ENCODE data around the gene CCDC92B. TPM values are rescaled to one million over a fixed set of nuclear protein-coding genes. Genes with fewer than 3 reads are reported as not detected.

CCDC92B gene
- total and polyA plus RNA-seq, 9 donors = 0.07 to 1.1 (median 0.18) TPM

GRCh38 chr17:2716649-2717048 lies 32.8 kb downstream of the CCDC92B start:
- Histone ChIP-seq H3K4me1 (ENCODE audit: insufficient read depth) (peaks cover 6% of the 10 kb centered on the region), H3K9me3 (no peaks in the 10 kb centered on the region), H3K27me3 (no peaks in the 10 kb centered on the region), H3K4me3 (no peak overlapping the region), H3K27ac (no peak overlapping the region), H3K36me3 (no peaks in the 10 kb centered on the region)
- whole genome bisulfite sequencing, 3 donors = 69 to 77% (median 72%) methylated on average over 5 of the region's 5 CpGs
- TF ChIP-seq POLR2A (IDR thresholded peaks at IDR 0.05) (no peak), EP300 (IDR thresholded peaks at IDR 0.05) (no peak)
- TF ChIP-seq, protein P1, sequence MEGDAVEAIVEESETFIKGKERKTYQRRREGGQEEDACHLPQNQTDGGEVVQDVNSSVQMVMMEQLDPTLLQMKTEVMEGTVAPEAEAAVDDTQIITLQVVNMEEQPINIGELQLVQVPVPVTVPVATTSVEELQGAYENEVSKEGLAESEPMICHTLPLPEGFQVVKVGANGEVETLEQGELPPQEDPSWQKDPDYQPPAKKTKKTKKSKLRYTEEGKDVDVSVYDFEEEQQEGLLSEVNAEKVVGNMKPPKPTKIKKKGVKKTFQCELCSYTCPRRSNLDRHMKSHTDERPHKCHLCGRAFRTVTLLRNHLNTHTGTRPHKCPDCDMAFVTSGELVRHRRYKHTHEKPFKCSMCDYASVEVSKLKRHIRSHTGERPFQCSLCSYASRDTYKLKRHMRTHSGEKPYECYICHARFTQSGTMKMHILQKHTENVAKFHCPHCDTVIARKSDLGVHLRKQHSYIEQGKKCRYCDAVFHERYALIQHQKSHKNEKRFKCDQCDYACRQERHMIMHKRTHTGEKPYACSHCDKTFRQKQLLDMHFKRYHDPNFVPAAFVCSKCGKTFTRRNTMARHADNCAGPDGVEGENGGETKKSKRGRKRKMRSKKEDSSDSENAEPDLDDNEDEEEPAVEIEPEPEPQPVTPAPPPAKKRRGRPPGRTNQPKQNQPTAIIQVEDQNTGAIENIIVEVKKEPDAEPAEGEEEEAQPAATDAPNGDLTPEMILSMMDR (IDR thresholded peaks at IDR 0.05) = no peak
- DNase-seq = no peak
- intact Hi-C loops (cut with DNase I) = no loop called here

DNA sequence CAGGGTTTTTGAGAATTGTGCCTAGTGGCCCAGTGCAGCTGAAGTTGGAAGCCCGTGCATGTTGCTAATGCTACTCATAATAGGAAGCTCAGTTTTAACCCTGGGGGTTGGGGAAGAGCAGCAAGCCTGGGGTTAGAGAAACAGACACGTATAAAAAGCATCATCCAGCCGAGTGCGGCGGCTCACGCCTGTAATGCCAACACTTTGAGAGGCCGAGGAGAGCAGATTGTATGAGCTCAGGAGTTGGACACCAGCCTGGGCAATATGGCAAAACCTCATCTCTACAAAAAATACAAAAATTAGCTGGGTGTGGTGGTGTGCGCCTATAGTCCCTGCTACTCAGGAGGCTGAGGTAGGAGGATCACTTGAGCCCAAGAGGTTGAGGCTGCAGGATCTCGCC lies 35.6 kb downstream of the CCDC92B start:
- Histone ChIP-seq H3K9me3 (no peaks in the 10 kb centered on the region), H3K4me3 (no peak overlapping the region), H3K27ac (no peak overlapping the region), H3K4me1 (ENCODE audit: insufficient read depth) (peaks cover 12% of the 10 kb centered on the region), H3K36me3 (no peaks in the 10 kb centered on the region), H3K27me3 (no peaks in the 10 kb centered on the region)
- intact Hi-C loops (cut with DNase I) = no loop called here
- TF ChIP-seq EP300 (IDR thresholded peaks at IDR 0.05) = no peak
- no peak for TF ChIP-seq POLR2A (IDR thresholded peaks at IDR 0.05)
- TF ChIP-seq, protein P1 (IDR thresholded peaks at IDR 0.05) = no peak
- WGBS, 3 donors = 90 to 92% (median 92%) methylated on average over 9 of the region's 9 CpGs
- DNase-seq = no peak

GRCh38 chr17:2712300-2713043 lies 37.0 kb downstream of the CCDC92B start:
- no peaks in the 10 kb centered on the region for H3K9me3 ChIP-seq
- no peak overlapping the region for H3K27ac ChIP-seq
- intact Hi-C loops (cut with DNase I) = no loop called here
- no peaks in the 10 kb centered on the region for H3K27me3 ChIP-seq
- TF ChIP-seq POLR2A (IDR thresholded peaks at IDR 0.05) = no peak
- 34 to 41% (median 36%) methylated on average over 31 to 36 of the region's 36 CpGs for WGBS, 3 donors
- peaks cover 18% of the 10 kb centered on the region for H3K4me1 ChIP-seq (ENCODE audit: insufficient read depth)
- peak overlapping the region; percentile 65 for H3K4me3 ChIP-seq
- H3K36me3 ChIP-seq = no peaks in the 10 kb centered on the region
- peak in 1 of 5 donors; percentile 41 for DNase-seq

DNA sequence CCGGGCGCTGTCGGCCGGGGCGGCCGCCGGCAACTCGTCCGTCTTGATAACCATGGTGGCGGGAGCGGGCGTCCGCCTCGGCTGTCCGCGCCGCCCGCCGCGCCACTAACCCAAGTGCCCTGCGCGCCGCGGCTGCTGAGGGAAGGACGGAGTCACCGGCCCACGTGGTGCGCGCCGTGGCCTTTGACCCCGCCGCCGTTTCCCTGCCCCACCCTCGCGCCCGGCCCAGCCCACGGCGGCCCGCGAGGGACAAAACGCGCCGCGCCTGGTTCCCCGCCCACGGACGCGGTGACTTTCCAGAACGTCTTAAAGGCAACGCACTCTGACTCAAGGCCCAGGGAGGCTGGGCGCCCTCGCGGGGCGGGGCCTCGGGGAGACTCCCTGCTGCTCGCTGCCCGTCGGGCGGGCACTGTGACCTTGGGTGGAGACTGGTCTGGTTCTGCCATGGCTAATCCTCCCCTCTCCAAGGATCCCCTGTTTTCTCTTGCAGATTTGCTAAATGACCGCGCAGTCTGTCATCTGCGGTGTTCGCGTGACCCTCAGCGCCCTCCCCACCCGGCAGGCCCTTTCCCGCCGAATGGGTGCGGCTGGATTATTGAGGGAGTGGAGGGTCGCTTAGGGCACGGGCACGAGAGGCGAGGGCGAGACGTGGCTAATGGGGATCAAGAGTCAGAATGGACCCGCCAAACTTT lies 37.7 kb downstream of the CCDC92B start, which contains the start of gene CLUH:
Gene CLUH (minus strand): TSS at position 157 of the 692 bp plus-strand sequence. CDS start 103 bp downstream, at position 54.
- WGBS, 3 donors = 1% methylated on average over 54 to 76 of the region's 76 CpGs
- H3K27ac ChIP-seq = peak within 1 kb of the TSS in 1 of 2 donors; percentile 42
- peaks cover 23% of the 10 kb centered on the region for H3K4me1 ChIP-seq (ENCODE audit: insufficient read depth)

More for the DNA sequence above, 37.7 kb downstream of the CCDC92B start, which contains the start of gene CLUH:
- H3K9me3 ChIP-seq = no peaks in the 10 kb centered on the region
- intact Hi-C loops (cut with DNase I) = no loop called here
- DNase-seq = peak; percentile 93 to 98 (median 95)
- H3K4me3 ChIP-seq = peak within 1 kb of the TSS; percentile 65
- H3K27me3 ChIP-seq = no peaks in the 10 kb centered on the region
- TF ChIP-seq, protein P1 (IDR thresholded peaks at IDR 0.05) = no peak
- TF ChIP-seq POLR2A (IDR thresholded peaks at IDR 0.05) = peak; percentile 52
- TF ChIP-seq EP300 (IDR thresholded peaks at IDR 0.05) = peak; percentile 59
- H3K36me3 ChIP-seq = no peaks in the 10 kb centered on the region

All from ovary (tissue), 9 donors.